Osteoblast (primary cell): ENCODE results near the gene EMSY. TPM values are rescaled to one million over a fixed set of nuclear protein-coding genes. Genes with fewer than 3 reads are reported as not detected.
A peak's percentile ranks its signal among the peaks of the same experiment; 100 is the strongest.

Experiments
- DNase-seq: peaks from one replicate; pipeline ENCODE4 v3.0.0; 2011; ENCODE audit warnings: low spot score, mixed read lengths; ENCODE audit not compliant: insufficient read length; ENCODE audit errors: missing footprints
- H2AFZ ChIP-seq: 2 replicates; pipeline ENCODE4 v1.6.0; 2011; ENCODE audit warnings: mild to moderate bottlenecking, low read length
- H3K27ac ChIP-seq: 2 replicates; pipeline ENCODE4 v1.5.1; 2011; ENCODE audit warnings: mild to moderate bottlenecking, low read depth, low read length, moderate library complexity
- H3K27me3 ChIP-seq: 2 replicates; pipeline ENCODE4 v1.6.0; 2012; ENCODE audit warnings: mild to moderate bottlenecking, control low read depth, inconsistent platforms, low read length, moderate library complexity; ENCODE audit not compliant: insufficient read depth
- H3K36me3 ChIP-seq: 2 replicates; pipeline ENCODE4 v1.5.1; 2011; ENCODE audit warnings: mild to moderate bottlenecking, low read length, control low read depth, moderate library complexity; ENCODE audit not compliant: insufficient read depth
- H3K4me1 ChIP-seq: 2 replicates; pipeline ENCODE4 v1.5.1; 2011; ENCODE audit warnings: mild to moderate bottlenecking, low read length, control low read depth, moderate library complexity; ENCODE audit not compliant: insufficient read depth
- H3K4me2 ChIP-seq: 2 replicates; pipeline ENCODE4 v1.6.0; 2011; ENCODE audit warnings: mild to moderate bottlenecking, low read length; ENCODE audit not compliant: insufficient read depth
- H3K4me3 ChIP-seq: fragments of 200-600 bp; sonication (generic); 3 replicates; pipeline ENCODE4 v1.5.1; 2012; ENCODE audit warnings: mild to moderate bottlenecking, low read length, inconsistent platforms; ENCODE audit not compliant: insufficient read depth
- H3K79me2 ChIP-seq: 2 replicates; pipeline ENCODE4 v1.6.0; 2012; ENCODE audit warnings: mild to moderate bottlenecking, low read length, control low read depth, inconsistent platforms; ENCODE audit not compliant: insufficient read depth
- H3K9me3 ChIP-seq: 2 replicates; pipeline ENCODE4 v1.5.1; 2011; ENCODE audit warnings: low read depth, low read length, control low read depth
- H4K20me1 ChIP-seq: 2 replicates; pipeline ENCODE4 v1.6.0; 2012; ENCODE audit warnings: mild to moderate bottlenecking, low read length, control low read depth; ENCODE audit not compliant: insufficient read depth
- total RNA-seq: library from RNA; depleted of rRNA; stranded (reverse); fragments of >200 nt; gene quantifications from 2 replicates; pipeline ENCODE4 v1.2.3, GENCODE V29; 2012
- TF ChIP-seq, protein P1 (sequence below): IDR thresholded peaks from 2 replicates; pipeline ENCODE4 v1.5.1; 2011; ENCODE audit warnings: mild to moderate bottlenecking, low read depth, low read length, moderate library complexity; ENCODE audit errors: extremely low read depth

The EMSY gene
- total RNA-seq, 1 donor, result 17.4 TPM

DNA sequence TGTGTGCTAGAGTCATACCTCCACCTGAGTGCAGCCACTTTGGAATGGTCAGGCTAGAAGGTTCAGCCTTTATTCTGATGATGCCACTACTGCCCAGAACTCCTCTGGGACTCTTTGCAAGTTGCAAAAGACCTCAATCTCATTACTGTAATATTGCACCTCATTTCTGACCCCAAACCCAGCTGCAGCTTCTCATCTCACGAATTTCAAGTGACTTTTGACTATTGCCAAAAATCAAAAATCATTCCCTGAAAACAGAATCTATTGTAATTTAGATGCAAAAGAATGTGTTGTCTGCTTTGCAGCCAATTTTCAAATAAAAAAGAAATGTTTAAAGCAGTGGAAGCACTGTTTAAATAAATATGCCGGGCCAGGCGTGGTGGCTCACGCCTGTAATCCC is 38.5 kb upstream of the EMSY start:
- Histone ChIP-seq H3K36me3 (no peaks in the 10 kb centered on the region), H2AFZ (no peak overlapping the region), H3K4me3 (no peak overlapping the region), H4K20me1 (no peaks in the 10 kb centered on the region), H3K4me2 (no peak overlapping the region), H3K79me2 (no peaks in the 10 kb centered on the region), H3K9me3 (no peaks in the 10 kb centered on the region), H3K4me1 (no peaks in the 10 kb centered on the region), H3K27me3 (peaks cover 9% of the 10 kb centered on the region), H3K27ac (no peak overlapping the region)
- no peak for DNase-seq
- TF ChIP-seq, protein P1, sequence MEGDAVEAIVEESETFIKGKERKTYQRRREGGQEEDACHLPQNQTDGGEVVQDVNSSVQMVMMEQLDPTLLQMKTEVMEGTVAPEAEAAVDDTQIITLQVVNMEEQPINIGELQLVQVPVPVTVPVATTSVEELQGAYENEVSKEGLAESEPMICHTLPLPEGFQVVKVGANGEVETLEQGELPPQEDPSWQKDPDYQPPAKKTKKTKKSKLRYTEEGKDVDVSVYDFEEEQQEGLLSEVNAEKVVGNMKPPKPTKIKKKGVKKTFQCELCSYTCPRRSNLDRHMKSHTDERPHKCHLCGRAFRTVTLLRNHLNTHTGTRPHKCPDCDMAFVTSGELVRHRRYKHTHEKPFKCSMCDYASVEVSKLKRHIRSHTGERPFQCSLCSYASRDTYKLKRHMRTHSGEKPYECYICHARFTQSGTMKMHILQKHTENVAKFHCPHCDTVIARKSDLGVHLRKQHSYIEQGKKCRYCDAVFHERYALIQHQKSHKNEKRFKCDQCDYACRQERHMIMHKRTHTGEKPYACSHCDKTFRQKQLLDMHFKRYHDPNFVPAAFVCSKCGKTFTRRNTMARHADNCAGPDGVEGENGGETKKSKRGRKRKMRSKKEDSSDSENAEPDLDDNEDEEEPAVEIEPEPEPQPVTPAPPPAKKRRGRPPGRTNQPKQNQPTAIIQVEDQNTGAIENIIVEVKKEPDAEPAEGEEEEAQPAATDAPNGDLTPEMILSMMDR, result no peak

DNA sequence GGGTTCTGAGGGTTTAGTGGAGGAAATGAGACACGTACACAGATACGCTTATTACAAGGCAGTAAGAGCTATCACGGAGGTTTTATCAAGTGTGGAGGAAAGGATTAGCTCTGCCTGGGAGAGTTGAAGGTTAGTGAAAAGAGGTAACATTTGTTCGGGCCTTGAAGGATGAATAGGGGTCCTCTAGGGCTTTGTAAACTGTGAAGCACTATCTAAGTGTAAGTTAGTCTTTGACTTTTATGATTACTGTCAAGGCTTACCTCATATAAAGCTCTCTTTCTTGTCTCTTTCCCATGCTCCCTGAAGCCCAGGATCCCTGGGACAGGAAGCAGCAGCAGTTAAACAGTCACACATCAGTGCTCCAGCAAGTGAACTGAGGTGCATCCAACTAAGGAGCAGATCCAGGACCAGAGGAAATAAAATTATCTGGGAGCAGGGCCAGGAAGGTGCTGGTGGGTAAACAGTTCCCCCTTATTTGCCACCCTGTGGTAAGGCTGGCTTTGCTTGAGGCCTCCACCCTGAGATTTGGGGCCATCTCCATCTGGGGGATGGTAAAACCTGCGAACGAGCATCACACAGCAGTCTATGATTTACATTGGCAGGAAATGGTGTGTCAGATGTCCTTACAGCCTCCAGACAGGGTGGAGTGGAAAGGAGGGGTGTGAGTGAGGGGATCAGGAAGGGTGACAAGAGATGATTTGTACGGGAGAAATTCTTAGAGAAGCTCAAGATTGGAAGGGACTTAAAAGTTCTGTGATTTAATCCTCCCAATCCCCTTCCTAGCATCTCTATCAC is 36.5 kb upstream of the EMSY start:
- Histone ChIP-seq H4K20me1 (no peaks in the 10 kb centered on the region), H3K4me2 (no peak overlapping the region), H3K79me2 (no peaks in the 10 kb centered on the region), H2AFZ (no peak overlapping the region), H3K27ac (no peak overlapping the region), H3K4me3 (no peak overlapping the region), H3K27me3 (peaks cover 17% of the 10 kb centered on the region), H3K36me3 (no peaks in the 10 kb centered on the region), H3K9me3 (no peaks in the 10 kb centered on the region), H3K4me1 (no peaks in the 10 kb centered on the region)
- DNase-seq, result no peak
- TF ChIP-seq, protein P1, result no peak

DNA sequence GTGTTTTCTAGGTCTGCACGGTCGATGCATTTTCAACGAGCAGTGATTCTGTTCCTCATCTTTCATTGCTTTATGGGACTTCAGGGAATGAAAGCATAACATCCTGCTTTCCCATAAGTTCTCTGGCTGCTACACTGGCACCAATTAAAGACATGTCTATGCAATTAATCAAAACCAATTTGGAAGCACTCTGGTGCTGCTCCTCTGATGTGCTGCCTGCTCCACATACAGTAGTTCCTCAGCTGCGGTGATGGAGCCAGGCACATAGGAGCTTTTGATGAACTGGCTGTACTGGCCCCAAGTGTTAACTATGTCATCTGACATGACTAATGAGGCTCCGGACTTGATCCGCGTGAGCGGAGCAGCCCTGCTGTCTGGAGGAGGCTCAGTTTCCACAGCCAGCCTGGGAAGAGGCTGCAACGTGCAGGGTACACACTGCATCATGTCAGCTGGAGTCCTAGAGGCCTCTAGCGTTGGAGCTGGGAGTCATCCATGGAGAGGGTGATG is 33.9 kb upstream of the EMSY start:
- Histone ChIP-seq H3K9me3 (no peaks in the 10 kb centered on the region), H3K4me2 (peak overlapping the region; percentile 28), H3K4me3 (peak overlapping the region; percentile 25), H4K20me1 (no peaks in the 10 kb centered on the region), H3K27me3 (peaks cover 17% of the 10 kb centered on the region), H3K79me2 (no peaks in the 10 kb centered on the region), H2AFZ (peak overlapping the region; percentile 18), H3K4me1 (no peaks in the 10 kb centered on the region), H3K27ac (no peak overlapping the region), H3K36me3 (no peaks in the 10 kb centered on the region)
- TF ChIP-seq, protein P1, result no peak
- DNase-seq, result no peak

DNA sequence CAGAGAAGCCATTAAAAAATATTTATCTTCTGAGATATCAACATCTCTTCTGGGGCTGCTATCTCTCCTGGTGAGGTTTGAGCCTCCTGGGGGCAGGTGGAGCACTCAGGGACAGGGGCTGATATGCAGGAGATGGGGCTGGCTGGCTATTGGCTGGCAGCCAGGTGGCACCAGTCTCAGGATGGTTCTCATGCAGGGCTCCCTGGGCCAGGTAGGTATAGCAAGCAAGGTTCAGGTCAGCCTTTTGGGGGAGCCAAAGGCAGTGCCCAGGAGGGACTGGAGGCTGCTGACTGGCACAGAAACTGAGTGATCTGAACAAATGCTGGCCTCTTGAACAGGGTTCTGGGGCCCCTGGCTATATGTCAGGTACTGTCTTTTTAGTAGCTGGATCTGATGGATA is 29.7 kb upstream of the EMSY start:
- no peaks in the 10 kb centered on the region for H3K79me2 ChIP-seq
- H3K4me2 ChIP-seq, result no peak overlapping the region
- no peak overlapping the region for H3K4me3 ChIP-seq
- no peak overlapping the region for H3K27ac ChIP-seq
- H3K36me3 ChIP-seq, result no peaks in the 10 kb centered on the region
- H3K9me3 ChIP-seq, result no peaks in the 10 kb centered on the region
- H2AFZ ChIP-seq, result no peak overlapping the region
- no peaks in the 10 kb centered on the region for H3K4me1 ChIP-seq
- DNase-seq, result no peak
- TF ChIP-seq, protein P1, result no peak
- no peaks in the 10 kb centered on the region for H4K20me1 ChIP-seq
- peaks cover 20% of the 10 kb centered on the region for H3K27me3 ChIP-seq
